Spinal cord (tissue), 10 donors: Measurements from ENCODE around the gene ADAT1. TPM values are rescaled to one million over a fixed set of nuclear protein-coding genes. Genes with fewer than 3 reads are reported as not detected.

Experiments used
- DNase-seq, 6 donors: peaks; one replicate each; pipeline versions ENCODE4 v3.0.0 to v3.0.0-alpha.2; 2013 to 2015; ENCODE audit warnings: low spot score in 6 of 6, low read depth in 4 of 6
- H3K27ac ChIP-seq: one replicate; pipeline ENCODE4 v1.5.1; 2013; ENCODE audit warnings: low read depth, low read length, control low read depth
- H3K27me3 ChIP-seq: one replicate; pipeline ENCODE4 v1.6.1; 2013; ENCODE audit warnings: low read length; ENCODE audit not compliant: control insufficient read depth, insufficient read depth
- H3K36me3 ChIP-seq: one replicate; pipeline ENCODE4 v1.6.1; 2013; ENCODE audit warnings: low read length; ENCODE audit not compliant: control insufficient read depth, insufficient read depth
- H3K4me1 ChIP-seq: one replicate; pipeline ENCODE4 v1.6.1; 2013; ENCODE audit warnings: low read length; ENCODE audit not compliant: control insufficient read depth, insufficient read depth
- H3K4me3 ChIP-seq: one replicate; pipeline ENCODE4 v1.5.1; 2013; ENCODE audit warnings: low read depth, low read length, control low read depth
- H3K9me3 ChIP-seq: one replicate; pipeline ENCODE4 v1.6.1; 2013; ENCODE audit warnings: low read length; ENCODE audit not compliant: control insufficient read depth, insufficient read depth
- WGBS: methylation state at CpG from one replicate; pipeline ENCODE4 v1.1.5; 2013; ENCODE audit warnings: missing lambda C conversion rate; ENCODE audit not compliant: insufficient coverage; 5-methylcytosine and 5-hydroxymethylcytosine counted together
- polyA plus RNA-seq, 2 donors: library from polyadenylated mRNA; unstranded; fragments of 120-200 nt; gene quantifications; one replicate each; pipeline ENCODE4 v1.2.1, GENCODE V29; 2013; ENCODE audit not compliant: insufficient read length in 2 of 2
- total RNA-seq, 2 donors: library from RNA; depleted of rRNA in 1 of 2; stranded (reverse); fragments of 120-200 nt in 1 of 2; fragments of >200 nt in 1 of 2; gene quantifications; one replicate each; pipeline versions ENCODE4 v1.2.3 to v1.2.4, GENCODE V29; 2013 to 2014
- donor health status: healthy.

ADAT1 gene
- total and polyA plus RNA-seq, 4 donors, result 40.7 to 54.8 (median 43.2) TPM

- Histone ChIP-seq H3K9me3 (no peaks in the 10 kb centered on the region), H3K36me3 (peaks cover 4% of the 10 kb centered on the region), H3K4me1 (peaks cover 24% of the 10 kb centered on the region), H3K27ac (no peak overlapping the region), H3K27me3 (no peaks in the 10 kb centered on the region), H3K4me3 (no peak overlapping the region)
- 80% methylated on average over 1 of the region's 2 CpGs for WGBS
- DNase-seq, result no peak
Measured at GRCh38 chr16:75552951-75553350, 70.1 kb downstream of the ADAT1 start.

GRCh38 chr16:75550211-75550662, 72.8 kb downstream of the ADAT1 start:
- WGBS, result 68% methylated on average over 5 of the region's 7 CpGs
- peaks cover 4% of the 10 kb centered on the region for H3K36me3 ChIP-seq
- DNase-seq, result peak in 2 of 6 donors; percentile 47 to 59
- no peaks in the 10 kb centered on the region for H3K27me3 ChIP-seq
- H3K4me1 ChIP-seq, result peaks cover 8% of the 10 kb centered on the region
- peak overlapping the region; percentile 52 for H3K27ac ChIP-seq
- H3K4me3 ChIP-seq, result no peak overlapping the region
- H3K9me3 ChIP-seq, result no peaks in the 10 kb centered on the region

Other genes with a start within 250 kb of the ADAT1 start
- gene CFDP1, start 189.8 kb downstream of the ADAT1 start, total RNA-seq, result 100 to 1,000 TPM in 1 of 2 donors, 10 to 100 TPM in 1; 55.4 to 129 TPM
- 100 to 1,000 TPM; 135 to 164 TPM for gene CFDP1, start 189.8 kb downstream of the ADAT1 start, polyA plus RNA-seq
- gene TMEM170A, start 158.6 kb downstream of the ADAT1 start, total RNA-seq, result 10 to 100 TPM; 35.4 to 60.6 TPM
- gene TMEM170A, start 158.6 kb downstream of the ADAT1 start, polyA plus RNA-seq, result 10 to 100 TPM; 36.6 to 38.6 TPM
- 1 to 10 TPM; 5.4 to 7.9 TPM for gene CHST6, start 127.8 kb downstream of the ADAT1 start, total RNA-seq
- gene CHST6, start 127.8 kb downstream of the ADAT1 start, polyA plus RNA-seq, result 10 to 100 TPM; 11.4 to 12.3 TPM
- under 1 TPM; 0.33 to 0.89 TPM for gene CHST5, start 87.2 kb downstream of the ADAT1 start, total RNA-seq
- gene CHST5, start 87.2 kb downstream of the ADAT1 start, polyA plus RNA-seq, result 1 to 10 TPM; 3.4 to 4.9 TPM
- 10 to 100 TPM; 25.1 to 35.2 TPM for gene TMEM231, start 67.0 kb downstream of the ADAT1 start, total RNA-seq
- gene TMEM231, start 67.0 kb downstream of the ADAT1 start, polyA plus RNA-seq, result 10 to 100 TPM; 46.3 to 55.9 TPM
- gene GABARAPL2, start 56.9 kb downstream of the ADAT1 start, total RNA-seq, result 100 to 1,000 TPM; 208 to 262 TPM
- gene GABARAPL2, start 56.9 kb downstream of the ADAT1 start, polyA plus RNA-seq, result 100 to 1,000 TPM; 352 to 407 TPM
- gene KARS1, start 24.4 kb upstream of the ADAT1 start, total RNA-seq, result 100 to 1,000 TPM in 1 of 2 donors, 10 to 100 TPM in 1; 82.8 to 112 TPM
- gene KARS1, start 24.4 kb upstream of the ADAT1 start, polyA plus RNA-seq, result 100 to 1,000 TPM in 1 of 2 donors, 10 to 100 TPM in 1; 98.8 to 107 TPM
- gene TERF2IP, start 24.5 kb upstream of the ADAT1 start, total RNA-seq, result 100 to 1,000 TPM; 115 to 116 TPM
- 100 to 1,000 TPM; 228 to 259 TPM for gene TERF2IP, start 24.5 kb upstream of the ADAT1 start, polyA plus RNA-seq
- gene CPHXL2, start 53.7 kb upstream of the ADAT1 start, total RNA-seq, result not detected
- under 1 TPM; 0.21 to 0.47 TPM for gene CPHXL2, start 53.7 kb upstream of the ADAT1 start, polyA plus RNA-seq
- not detected for gene DUXB, start 78.2 kb upstream of the ADAT1 start, total RNA-seq
- gene DUXB, start 78.2 kb upstream of the ADAT1 start, polyA plus RNA-seq, result under 1 TPM in 1 of 2 donors, not detected in 1; 0.20 TPM
- gene CPHXL, start 103.2 kb upstream of the ADAT1 start, total RNA-seq, result not detected
- not detected for gene CPHXL, start 103.2 kb upstream of the ADAT1 start, polyA plus RNA-seq